ENCODE measurements around the gene RBP4. TPM values are rescaled to one million over a fixed set of nuclear protein-coding genes. Genes with fewer than 3 reads are reported as not detected.

Gene RBP4
- total RNA-seq, 4 donors from 2014 or later, result 1.9 to 10.6 TPM; not detected in 2

DNA sequence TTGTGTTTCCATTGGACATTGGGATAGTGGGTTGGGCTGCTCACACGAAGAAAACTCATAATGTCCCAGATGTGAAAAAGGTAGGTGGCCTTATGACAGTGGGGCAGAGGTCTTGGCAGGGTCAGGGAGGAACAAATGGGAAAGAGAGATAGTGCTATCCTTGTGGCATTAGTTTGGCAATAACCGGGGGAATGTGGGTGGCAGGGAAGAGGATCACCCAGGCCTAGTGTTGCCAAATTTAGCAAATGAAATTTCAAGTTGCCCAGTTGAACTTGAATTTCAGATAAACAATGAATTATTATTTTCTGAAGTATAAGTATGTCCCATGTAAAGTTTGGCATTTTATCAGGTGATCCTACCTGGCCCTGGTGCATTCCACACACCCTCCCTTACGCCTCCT, 12.1 kb upstream of the RBP4 start:
- H3K9me3 ChIP-seq, result peaks cover 0 to 1% (median 0%) of the 10 kb centered on the region in 3 donors
- no peaks in the 10 kb centered on the region for H3K27me3 ChIP-seq
- no peaks in the 10 kb centered on the region for H3K36me3 ChIP-seq
- H3K4me3 ChIP-seq, result no peak overlapping the region
- ATAC-seq, result no peak
- WGBS, 2 donors (ENCODE audit: low coverage in 1 of 2), result 82 to 92% methylated on average over 2 to 3 of the region's 3 CpGs
- H3K4me1 ChIP-seq, result no peaks in the 10 kb centered on the region
- no peak for TF ChIP-seq POLR2AphosphoS5 (IDR thresholded peaks at IDR 0.05)
- TF ChIP-seq, protein P1, sequence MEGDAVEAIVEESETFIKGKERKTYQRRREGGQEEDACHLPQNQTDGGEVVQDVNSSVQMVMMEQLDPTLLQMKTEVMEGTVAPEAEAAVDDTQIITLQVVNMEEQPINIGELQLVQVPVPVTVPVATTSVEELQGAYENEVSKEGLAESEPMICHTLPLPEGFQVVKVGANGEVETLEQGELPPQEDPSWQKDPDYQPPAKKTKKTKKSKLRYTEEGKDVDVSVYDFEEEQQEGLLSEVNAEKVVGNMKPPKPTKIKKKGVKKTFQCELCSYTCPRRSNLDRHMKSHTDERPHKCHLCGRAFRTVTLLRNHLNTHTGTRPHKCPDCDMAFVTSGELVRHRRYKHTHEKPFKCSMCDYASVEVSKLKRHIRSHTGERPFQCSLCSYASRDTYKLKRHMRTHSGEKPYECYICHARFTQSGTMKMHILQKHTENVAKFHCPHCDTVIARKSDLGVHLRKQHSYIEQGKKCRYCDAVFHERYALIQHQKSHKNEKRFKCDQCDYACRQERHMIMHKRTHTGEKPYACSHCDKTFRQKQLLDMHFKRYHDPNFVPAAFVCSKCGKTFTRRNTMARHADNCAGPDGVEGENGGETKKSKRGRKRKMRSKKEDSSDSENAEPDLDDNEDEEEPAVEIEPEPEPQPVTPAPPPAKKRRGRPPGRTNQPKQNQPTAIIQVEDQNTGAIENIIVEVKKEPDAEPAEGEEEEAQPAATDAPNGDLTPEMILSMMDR (IDR thresholded peaks at IDR 0.05), result no peak
- no peak for TF ChIP-seq EP300 (IDR thresholded peaks at IDR 0.05)
- H3K27ac ChIP-seq, result no peak overlapping the region

GRCh38 chr10:93612311-93612710, 11.3 kb upstream of the RBP4 start, which contains the start of gene PDE6C:
Gene PDE6C (plus strand): TSS chr10:93612537. CDS start chr10:93612726, 189 bp downstream.
- Histone ChIP-seq H3K4me1 (no peaks in the 10 kb centered on the region), H3K36me3 (no peaks in the 10 kb centered on the region), H3K27me3 (no peaks in the 10 kb centered on the region), H3K27ac (no peak within 1 kb of the TSS), H3K4me3 (no peak within 1 kb of the TSS), H3K9me3 (peaks cover 0 to 9% (median 0%) of the 10 kb centered on the region in 3 donors)
- ATAC-seq, result no peak
- 58 to 67% methylated on average over 2 to 6 of the region's 6 CpGs for WGBS, 2 donors (ENCODE audit: low coverage in 1 of 2)
- TF ChIP-seq, protein P1 (IDR thresholded peaks at IDR 0.05), result no peak
- TF ChIP-seq EP300 (IDR thresholded peaks at IDR 0.05), result no peak
- TF ChIP-seq POLR2AphosphoS5 (IDR thresholded peaks at IDR 0.05), result no peak
- TF ChIP-seq POLR2A (IDR thresholded peaks at IDR 0.05), result no peak

GRCh38 chr10:93608421-93608820, 7.4 kb upstream of the RBP4 start:
- Histone ChIP-seq H3K4me3 (no peak overlapping the region), H3K27ac (no peak overlapping the region), H3K4me1 (no peaks in the 10 kb centered on the region), H3K27me3 (peaks cover 23% of the 10 kb centered on the region), H3K36me3 (no peaks in the 10 kb centered on the region), H3K9me3 (peaks cover 0 to 10% (median 0%) of the 10 kb centered on the region in 3 donors)
- no peak for ATAC-seq
- TF ChIP-seq, protein P1 (IDR thresholded peaks at IDR 0.05), result no peak
- TF ChIP-seq EP300 (IDR thresholded peaks at IDR 0.05) (no peak), POLR2AphosphoS5 (IDR thresholded peaks at IDR 0.05) (no peak), POLR2A (IDR thresholded peaks at IDR 0.05) (no peak)
- 84 to 100% methylated on average over 1 to 3 of the region's 3 CpGs for whole genome bisulfite sequencing, 2 donors (ENCODE audit: low coverage in 1 of 2)

- 6 to 38% methylated on average over 2 of the region's 2 CpGs for WGBS, 2 donors (ENCODE audit: low coverage in 1 of 2)
- TF ChIP-seq POLR2A (IDR thresholded peaks at IDR 0.05), result no peak
- no peak for TF ChIP-seq POLR2AphosphoS5 (IDR thresholded peaks at IDR 0.05)
- TF ChIP-seq, protein P1 (IDR thresholded peaks at IDR 0.05), result no peak
- no peak for TF ChIP-seq EP300 (IDR thresholded peaks at IDR 0.05)
- no peak for ATAC-seq
- Histone ChIP-seq H3K4me3 (no peak overlapping the region), H3K36me3 (no peaks in the 10 kb centered on the region), H3K27ac (no peak overlapping the region), H3K27me3 (peaks cover 62% of the 10 kb centered on the region), H3K4me1 (peaks cover 0 to 17% (median 8%) of the 10 kb centered on the region in 3 donors), H3K9me3 (peaks cover 0 to 10% (median 0%) of the 10 kb centered on the region in 3 donors)
Measured at GRCh38 chr10:93604146-93604545, 3.1 kb upstream of the RBP4 start.

GRCh38 chr10:93603023-93603422, 2.0 kb upstream of the RBP4 start:
- no peak overlapping the region for H3K27ac ChIP-seq
- H3K36me3 ChIP-seq, result no peaks in the 10 kb centered on the region
- no peak for ATAC-seq
- H3K27me3 ChIP-seq, result peaks cover 62% of the 10 kb centered on the region
- TF ChIP-seq, protein P1 (IDR thresholded peaks at IDR 0.05), result no peak
- TF ChIP-seq EP300 (IDR thresholded peaks at IDR 0.05), result no peak
- TF ChIP-seq POLR2AphosphoS5 (IDR thresholded peaks at IDR 0.05), result no peak
- TF ChIP-seq POLR2A (IDR thresholded peaks at IDR 0.05), result no peak
- peaks cover 0 to 8% (median 0%) of the 10 kb centered on the region in 3 donors for H3K9me3 ChIP-seq
- peaks cover 0 to 17% (median 8%) of the 10 kb centered on the region in 3 donors for H3K4me1 ChIP-seq
- WGBS, 2 donors (ENCODE audit: low coverage in 1 of 2), result 84 to 100% methylated on average over 1 to 2 of the region's 2 CpGs
- no peak overlapping the region for H3K4me3 ChIP-seq
